ENCODE measurements around the gene MFAP4.
"Not testable (repeated sequence)": the region's sequence is repeated elsewhere in the genome, so short reads cannot be mapped to it uniquely, and the experiment has no call there.

Gene MFAP4

GRCh38 chr17:19370493-19370960 is 16.5 kb downstream of the MFAP4 start:
- DNase-seq (ENCODE audit: low read depth in 3 of 3) = no peak

GRCh38 chr17:19369846-19370492 is 17.0 kb downstream of the MFAP4 start:
- no peak for DNase-seq (ENCODE audit: low read depth in 3 of 3)

DNA sequence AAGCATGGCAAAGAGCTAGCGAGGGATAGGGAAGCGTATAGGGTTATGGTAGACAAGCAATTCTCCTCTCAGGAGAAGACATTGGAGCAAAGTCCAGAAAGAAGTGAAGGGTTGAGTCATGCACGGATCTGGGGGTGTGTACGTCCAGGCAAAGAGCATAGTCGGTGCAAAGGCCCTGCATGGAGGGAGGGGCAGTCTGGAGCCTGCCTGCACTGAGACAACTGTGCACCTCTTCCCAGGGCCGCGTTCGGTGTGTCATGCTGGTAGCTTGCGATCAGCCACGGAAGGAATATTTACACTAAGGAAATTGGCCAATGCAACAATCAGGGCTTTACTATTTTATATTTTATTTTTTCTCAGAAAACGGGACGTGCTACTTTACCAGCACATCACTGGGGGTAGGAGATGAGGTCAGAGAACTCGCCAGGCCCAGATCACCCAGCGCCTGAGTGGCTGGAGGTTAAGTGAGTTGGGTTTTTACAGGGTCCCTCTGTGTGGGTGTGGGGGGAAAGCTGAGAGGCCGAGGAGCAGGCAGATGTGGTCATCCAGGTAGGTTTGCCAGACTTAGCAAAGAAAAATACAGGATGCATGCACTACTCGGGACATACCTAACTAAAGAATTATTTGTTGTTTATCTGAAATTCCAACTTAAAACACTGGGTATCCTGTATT is 17.7 kb downstream of the MFAP4 start:
- DNase-seq (ENCODE audit: low read depth in 3 of 3) = no peak

GRCh38 chr17:19368229-19368628 is 18.8 kb downstream of the MFAP4 start:
- DNase-seq (ENCODE audit: low read depth in 3 of 3) = no peak

DNA sequence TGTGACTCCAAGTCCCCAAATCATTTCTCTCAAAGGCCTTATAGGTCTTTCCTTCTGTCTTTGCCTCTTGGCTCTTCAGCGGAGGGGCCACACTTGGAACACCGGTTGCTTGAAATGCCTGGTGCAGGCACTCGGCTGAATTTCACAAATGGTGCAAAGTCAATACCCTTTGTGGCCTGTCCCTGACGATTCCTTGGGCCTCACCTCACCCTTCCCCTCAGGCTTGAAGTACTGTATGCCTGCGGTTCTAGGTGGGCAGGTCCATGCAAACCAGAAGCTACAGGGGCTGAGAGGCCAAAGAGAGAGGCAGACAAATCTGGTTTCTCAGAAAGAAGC is 20.4 kb downstream of the MFAP4 start:
- DNase-seq (ENCODE audit: low read depth in 3 of 3) = no peak

GRCh38 chr17:19365833-19366636 is 21.0 kb downstream of the MFAP4 start:
- DNase-seq (ENCODE audit: low read depth in 3 of 3) = no peak

DNA sequence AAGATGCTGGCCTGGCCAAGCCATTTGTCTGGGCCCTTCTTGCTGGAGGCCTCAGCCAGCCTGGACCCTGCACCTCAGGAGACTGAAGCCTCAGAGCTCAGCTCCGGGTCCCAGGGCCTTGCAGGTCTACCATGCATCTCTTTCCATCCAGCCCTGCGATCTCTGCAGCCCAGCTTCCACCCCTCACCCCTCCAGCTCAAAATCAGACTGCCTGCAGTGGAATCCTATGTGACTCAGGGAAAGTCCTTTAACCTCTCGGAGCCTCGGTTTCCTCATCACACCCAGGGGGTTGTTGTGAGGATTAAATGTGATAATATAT is 21.5 kb downstream of the MFAP4 start:
- DNase-seq (ENCODE audit: low read depth in 3 of 3) = no peak

DNA sequence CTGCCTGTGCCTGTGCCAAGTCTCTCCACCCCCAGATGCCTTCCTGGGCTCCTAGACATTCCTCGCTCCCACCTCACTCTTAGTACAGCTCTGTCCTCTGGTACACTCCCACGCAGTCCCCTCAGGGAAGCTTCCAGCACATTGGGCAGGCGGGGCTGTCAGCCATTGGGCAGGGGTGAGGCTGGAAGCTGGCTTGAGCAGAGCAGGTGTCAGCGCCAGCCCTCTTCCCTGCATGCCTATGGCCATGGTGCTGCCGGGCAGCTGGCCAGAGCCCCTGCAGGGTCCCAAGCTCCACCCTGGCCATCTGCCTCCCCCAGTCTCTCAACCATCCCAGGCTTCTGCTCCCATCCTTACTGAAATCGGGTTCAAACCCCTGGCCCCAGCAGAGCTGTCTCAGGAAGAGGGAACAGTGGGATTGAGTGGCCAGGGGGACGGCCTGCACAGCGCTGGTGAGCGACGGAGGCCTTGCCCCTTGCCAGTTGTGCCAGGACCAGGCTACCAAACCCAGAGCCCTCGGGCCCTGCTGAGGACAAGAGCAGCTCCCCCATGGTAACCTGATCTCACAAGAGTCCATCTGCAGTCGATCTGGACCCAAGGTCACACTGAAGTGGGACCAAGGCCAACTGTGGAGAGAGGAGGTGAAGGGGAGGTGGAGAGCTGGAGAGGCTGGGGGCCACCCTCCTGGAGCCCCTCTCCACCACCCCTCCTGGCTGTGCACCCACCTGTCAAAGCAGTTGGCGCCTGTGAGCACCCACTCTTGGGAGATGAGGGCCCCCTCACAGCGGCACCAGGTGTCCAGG is 22.1 kb downstream of the MFAP4 start:
- DNase-seq (ENCODE audit: low read depth in 3 of 3) = no peak

GRCh38 chr17:19363460-19364035 is 23.4 kb downstream of the MFAP4 start:
- DNase-seq (ENCODE audit: low read depth in 3 of 3) = no peak

DNA sequence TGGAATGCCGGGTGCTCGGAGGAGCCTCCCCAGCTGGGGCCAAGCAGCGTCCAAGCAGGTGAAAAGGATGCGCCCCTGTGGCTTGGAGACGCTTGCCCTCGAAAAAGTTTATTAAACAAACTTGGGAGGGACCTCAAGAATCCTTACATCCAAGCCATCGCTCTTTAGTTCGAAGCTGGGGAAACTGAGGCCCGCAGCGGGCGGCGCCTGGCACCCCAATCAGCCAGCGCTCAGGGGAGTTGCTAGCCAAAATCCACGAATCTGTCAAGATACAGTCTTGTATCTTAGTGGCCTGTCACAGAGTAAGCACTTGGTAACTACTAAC is 23.9 kb downstream of the MFAP4 start:
- no peak for DNase-seq (ENCODE audit: low read depth in 3 of 3)

DNA sequence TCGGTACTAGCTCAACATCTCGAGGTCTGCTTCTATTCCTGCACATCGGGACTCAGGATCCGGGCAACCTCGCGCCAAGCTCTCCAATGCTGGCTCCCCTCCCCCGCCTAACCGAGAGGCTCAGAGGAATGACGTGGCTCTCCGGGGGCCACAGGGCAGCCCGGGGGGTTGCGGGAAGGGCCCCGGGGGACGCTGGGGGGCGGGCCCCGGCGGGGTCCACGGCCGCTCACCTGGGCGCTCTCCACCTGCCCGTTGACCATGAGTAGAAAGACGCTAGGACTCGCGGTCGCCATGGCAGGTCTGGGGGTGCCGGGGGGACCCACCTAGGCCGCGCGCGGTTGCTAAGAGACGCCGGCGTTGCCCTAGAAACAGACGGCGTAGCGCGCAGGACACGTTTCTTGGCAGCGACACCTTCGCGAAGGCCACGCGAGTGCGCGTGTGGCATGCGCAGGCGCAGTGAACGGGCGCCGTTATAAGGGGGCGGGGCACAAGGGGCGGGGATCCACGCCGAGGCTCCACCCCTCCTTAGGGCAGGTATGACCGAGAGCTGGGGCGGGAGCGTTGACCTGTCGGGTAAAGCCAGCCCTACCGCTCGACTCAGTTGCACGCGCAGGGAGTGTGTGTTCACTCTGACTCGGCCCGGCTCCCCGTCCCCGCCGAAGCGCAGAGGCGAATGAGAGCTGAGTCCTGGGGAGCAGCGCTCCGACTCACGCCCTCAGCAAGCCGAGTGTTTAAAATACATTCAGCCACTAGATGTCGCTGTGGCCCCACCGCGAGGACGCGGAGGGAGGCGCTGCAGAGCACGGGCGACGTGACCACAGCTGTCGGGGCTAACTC is 24.5 kb downstream of the MFAP4 start, which contains the start of gene B9D1:
B9D1 (minus strand) TSS at position 447 of the 837 bp plus-strand sequence; CDS start at position 293, 154 bp downstream.
- DNase-seq (ENCODE audit: low read depth in 3 of 3) = peak; percentile 87 to 90 (median 87)

- DNase-seq (ENCODE audit: low read depth in 3 of 3) = no peak
Measured at GRCh38 chr17:19361944-19362276, 25.1 kb downstream of the MFAP4 start.

DNA sequence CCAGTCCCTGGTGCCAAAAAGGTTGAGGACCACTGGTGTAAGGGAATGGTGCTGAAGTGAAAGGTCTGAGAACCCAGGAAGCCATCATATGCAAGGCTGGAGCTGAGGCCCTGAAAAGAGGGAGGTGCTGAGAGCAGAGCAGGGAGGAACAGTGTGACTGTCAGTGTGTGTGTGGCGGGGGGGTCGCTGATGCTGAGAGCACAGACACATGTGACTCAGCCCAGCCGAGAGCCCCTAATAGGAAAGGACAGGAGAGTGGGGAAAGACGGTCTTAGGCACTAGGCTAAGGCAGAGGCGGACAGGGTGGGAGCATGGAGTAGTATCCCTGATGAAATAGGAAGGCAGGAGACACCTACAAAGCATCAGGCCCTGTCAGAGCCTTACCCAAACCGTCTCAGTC is 25.7 kb downstream of the MFAP4 start:
- no peak for DNase-seq (ENCODE audit: low read depth in 3 of 3)

GRCh38 chr17:19360772-19361171 is 26.2 kb downstream of the MFAP4 start:
- no peak for DNase-seq (ENCODE audit: low read depth in 3 of 3)

- DNase-seq (ENCODE audit: low read depth in 3 of 3) = no peak
Measured at GRCh38 chr17:19359856-19360255, 27.1 kb downstream of the MFAP4 start.

- DNase-seq (ENCODE audit: low read depth in 3 of 3) = no peak
Measured at GRCh38 chr17:19359151-19359550, 27.8 kb downstream of the MFAP4 start.

DNA sequence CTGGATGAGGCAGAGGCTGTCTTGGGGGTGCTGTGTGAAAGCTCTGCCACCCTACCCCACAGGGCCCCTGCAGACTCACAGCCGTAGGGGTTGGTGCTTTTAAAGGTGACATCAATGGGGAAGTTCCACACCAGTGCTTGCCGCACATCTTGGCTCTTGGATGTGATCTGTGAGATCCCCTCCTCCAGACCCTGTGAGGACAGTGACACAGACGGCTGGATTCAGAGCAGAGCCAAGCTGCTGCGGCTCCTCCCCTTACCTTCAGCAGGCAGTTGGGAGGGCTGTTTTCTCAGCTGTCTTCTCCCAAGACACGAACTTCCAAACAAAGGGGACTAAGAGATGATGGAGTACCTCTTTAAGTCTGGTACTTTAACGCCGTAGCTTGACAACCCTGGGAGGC is 29.2 kb downstream of the MFAP4 start:
- DNase-seq (ENCODE audit: low read depth in 3 of 3) = no peak

- DNase-seq (ENCODE audit: low read depth in 3 of 3) = no peak
Measured at GRCh38 chr17:19357351-19357750, 29.6 kb downstream of the MFAP4 start.

DNA sequence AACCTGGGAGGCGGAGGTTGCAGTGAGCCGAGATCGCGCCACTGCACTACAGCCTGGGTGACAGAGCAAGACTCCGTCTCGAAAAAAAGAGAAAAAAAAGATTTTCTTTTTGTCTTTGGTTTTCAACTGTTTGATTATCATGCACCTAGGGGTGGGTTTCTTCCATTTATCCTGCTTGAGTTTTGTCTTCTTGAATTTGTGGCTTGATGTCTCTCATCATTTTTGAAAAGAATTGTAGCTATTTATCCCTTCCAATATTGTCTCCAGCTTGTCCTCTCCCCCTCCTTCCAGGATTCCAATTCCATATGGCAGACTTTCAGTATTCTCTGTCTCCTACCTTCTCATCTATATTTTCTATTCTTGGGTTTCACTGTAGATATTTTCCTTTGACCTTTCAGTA is 32.2 kb downstream of the MFAP4 start:
- DNase-seq (ENCODE audit: low read depth in 3 of 3) = no peak

DNA sequence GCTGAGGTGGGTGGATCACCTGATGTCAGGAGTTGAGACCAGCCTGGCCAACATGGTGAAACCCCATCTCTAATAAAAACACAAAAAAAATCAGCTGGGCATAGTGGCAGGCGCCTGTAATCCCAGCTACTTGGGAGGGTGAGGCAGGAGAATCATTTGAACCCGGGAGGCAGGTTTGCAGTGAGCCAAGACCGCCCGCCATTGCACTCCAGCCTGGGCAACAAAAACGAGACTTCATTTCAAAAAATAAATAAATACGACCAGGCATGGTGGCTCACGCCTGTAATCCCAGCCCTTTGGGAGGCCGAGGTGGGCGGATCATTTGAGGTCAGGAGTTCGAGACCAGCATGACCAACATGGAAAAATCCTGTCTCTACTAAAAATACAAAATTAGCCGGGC is 33.6 kb downstream of the MFAP4 start:
- not testable (repeated sequence) for DNase-seq (ENCODE audit: low read depth in 3 of 3)

GRCh38 chr17:19348806-19349205 is 38.2 kb downstream of the MFAP4 start:
- no peak for DNase-seq (ENCODE audit: low read depth in 3 of 3)
